Stimulated activated CD8-positive, alpha-beta memory T cell treated with anti-CD3 and anti-CD28 coated beads, Interleukin-12 subunit alpha, Interleukin-12 subunit beta, amount 100 ng/mL, for 1 hour (primary cell): ENCODE data around the gene DCAF5.
"Not testable (repeated sequence)": the region's sequence is repeated elsewhere in the genome, so short reads cannot be mapped to it uniquely, and the experiment has no call there.

Experiments used
- DNase-seq: peaks from one replicate; pipeline ENCODE4 v3.0.0-alpha.2; 2020; ENCODE audit warnings: low read depth

The DCAF5 gene

DNA sequence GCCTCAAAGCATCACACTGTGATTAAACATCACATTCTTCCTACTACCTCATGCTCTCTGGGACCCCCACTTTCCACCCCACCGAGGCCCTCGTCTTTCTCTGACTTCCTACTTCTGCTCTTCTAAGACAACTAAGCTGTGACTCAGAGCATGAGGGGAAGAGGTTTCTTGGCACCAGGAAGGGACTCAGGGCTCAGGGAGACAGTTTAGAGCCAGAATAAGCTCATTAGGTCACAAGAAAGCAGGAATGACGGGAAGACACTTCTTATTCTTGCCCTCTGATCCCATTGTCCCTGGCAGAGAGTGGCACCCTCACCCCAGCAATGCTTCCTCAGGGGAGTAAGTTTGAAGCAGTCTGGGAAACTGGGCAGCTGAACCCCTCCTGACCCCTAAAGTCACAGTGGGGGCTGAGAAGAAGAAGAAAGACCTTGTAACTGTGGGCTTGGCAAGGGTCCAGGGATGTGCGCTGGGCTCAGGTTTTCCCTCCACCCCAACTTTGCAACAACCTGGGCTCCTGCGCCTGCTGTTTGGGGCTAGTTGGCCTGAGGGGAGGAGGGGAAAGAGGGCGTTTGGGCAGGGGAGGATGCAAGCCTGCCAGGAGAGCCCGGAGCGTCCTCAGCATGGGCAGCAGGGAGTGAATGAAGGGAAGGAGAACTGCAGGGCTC is 109.2 kb downstream of the DCAF5 start:
- no peak for DNase-seq

DNA sequence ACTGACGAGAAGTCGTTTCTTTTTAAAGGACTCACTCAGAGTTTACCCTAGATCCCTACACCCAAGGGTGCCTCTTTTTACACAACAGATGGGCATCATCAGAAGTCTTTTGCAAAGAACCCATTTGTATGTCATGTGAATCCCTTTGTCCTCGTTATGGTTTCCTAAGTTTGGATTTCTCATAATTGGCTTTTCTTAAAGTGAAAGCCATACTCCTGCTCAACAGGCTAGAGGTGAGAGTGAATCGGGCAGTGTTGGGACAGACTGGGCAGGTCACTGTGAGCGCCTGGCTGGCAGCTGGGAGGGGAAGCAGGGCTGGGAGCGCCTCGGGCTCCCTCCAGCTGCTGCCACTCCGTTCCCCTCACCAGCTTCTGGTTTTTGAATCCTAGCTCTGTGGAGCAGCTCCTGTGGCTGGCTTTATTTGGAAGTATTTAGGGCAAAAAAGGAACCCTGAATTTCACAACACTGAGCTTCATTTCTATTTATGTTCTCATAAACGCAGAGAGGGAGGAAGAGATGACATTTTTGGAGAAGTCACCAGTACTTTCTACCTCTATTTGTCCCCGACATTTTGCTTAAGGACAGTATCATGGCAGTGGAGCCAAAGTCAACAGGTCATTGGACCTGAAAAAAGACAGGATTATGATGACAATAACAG is 110.0 kb downstream of the DCAF5 start:
- no peak for DNase-seq

DNA sequence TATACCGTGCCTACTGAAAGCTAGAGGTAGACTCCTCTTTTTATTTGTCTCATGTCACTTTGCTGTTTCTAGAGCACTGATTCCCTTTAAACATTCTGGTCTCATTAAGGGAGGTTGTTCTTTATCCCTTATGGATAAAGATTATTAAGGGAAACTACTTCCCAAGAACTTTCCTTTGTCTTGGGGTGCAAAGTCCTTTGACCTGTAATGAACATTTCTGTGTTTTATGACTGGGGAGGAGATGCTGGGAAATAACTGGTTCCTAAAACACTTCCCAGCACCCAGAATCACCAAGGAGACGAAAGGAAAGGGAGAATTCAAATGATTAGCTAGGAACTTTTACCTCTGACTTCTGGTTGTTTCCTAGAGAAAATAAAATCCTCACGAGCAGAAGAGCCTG is 110.6 kb downstream of the DCAF5 start:
- no peak for DNase-seq

DNA sequence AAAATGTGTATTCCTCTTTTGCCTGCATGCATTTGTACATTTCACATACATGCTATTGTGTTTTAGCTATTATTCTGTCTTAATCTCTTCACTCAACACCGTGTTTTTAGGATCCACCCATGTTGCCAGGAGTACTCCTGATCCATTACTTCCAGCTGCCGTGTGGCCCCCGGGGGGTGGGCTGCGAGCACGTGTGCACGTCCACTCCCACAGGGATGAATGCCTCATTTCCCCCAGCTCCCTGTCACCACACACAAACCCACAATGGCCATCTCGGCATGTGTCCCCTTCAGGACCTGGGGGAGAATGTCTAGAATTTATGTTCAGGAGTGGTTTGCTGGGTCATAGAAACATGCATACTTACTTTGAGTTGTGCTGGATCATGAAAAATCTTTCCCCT is 111.1 kb downstream of the DCAF5 start:
- DNase-seq, result no peak

DNA sequence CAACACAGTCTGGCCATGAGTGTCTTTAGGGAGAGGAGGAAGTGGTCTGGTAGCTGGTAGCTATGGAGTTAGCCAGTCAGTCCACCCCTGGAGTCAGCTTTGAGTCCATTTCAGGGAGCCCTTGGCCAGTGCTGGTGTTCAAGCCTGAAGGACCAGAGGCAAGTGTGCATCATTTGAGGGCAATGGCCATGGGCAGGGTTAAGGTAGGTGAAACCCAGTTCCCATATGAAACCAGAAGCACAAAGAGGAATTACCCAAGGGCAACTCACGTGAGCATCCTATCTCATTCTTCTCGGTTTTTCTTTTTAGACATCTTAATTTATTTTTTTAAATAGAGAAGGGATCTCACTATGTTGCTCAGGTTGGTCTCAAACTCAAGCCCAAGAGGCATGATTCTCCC is 112.6 kb downstream of the DCAF5 start:
- DNase-seq, result no peak

DNA sequence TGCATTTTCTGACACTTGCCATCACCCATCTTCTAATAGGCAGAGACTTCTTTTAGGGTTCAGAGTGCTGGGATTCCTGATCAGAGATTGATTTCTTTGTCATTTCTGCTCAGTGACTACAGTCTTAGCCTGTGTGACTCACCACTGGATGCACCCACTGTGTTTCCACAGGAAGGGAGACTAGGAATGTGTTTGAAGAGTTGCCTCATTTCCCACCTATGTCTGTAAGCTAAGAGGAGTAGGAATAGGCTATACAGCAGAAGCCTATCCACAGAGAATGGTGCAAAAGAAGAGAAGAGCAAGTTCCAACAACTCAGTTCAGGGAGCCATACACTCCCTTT is 113.7 kb downstream of the DCAF5 start:
- no peak for DNase-seq

DNA sequence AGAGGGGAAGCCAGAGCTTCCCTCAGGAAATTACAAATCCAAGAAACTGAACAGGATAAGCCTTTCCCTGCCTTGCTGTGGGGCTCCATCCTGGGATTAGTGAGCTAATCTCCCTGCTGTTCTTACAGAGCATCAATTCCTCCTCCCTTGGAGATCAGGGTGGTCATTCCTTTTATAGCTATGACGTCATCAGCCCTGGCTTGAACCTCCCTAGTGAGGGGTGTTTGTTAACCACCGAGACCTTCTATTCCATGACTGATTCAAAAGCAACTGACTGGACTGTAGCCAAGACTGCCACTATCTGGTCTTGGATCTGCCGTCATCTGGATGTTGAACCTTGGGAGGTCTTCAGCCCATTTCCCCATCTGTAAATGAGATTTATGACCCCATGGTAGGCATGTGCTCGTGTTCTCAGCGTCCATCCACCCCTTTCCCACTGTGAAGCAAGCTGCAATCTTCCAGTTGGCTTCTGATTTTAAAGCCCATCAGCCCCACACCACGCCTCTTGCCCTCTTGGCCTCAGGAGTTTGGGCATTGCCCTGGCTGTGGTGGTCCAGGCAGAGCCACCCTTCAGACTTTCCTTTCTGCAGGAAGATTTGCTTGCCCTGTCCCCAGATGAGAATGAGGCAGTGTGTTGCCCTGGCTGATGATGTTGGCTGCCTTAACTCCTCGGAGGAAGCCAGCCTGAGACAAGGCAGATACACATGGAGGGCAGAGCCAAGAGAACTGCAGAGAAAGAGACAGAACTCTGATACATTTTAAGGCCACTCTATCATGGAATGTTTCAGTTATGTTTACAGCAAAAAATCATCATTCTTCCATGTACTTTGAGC is 114.2 kb downstream of the DCAF5 start:
- no peak for DNase-seq

DNA sequence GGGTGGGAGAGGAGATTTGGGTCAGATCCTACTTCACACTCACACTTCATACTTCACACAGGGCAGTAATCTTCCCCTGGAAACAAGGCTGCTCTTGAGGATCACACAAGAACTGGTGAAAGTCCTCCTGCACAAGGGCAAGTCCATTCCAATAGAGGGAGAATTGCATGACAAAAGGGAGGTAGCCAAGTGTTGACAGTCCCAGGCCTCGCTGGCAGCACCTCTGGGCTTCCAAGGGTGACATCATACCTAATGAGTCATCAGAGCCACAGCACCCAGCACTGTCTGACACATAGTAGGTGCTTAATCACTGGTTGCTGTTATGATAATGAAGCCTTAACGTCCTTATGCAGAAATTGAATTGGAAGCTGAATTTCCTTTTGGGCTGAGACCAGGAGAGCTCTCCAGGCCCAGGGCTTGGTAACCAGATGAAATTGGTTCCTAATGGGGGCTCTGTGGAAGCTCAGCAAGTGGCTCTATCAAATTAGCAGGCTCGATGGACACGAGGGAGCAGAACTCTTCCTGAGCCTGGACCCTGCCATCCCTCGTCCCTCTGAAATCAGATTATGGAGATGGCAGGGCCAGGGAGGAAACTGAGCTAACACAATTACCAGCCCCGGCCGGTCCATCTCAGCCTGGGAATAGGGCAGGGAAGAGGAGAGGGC is 115.0 kb downstream of the DCAF5 start:
- DNase-seq, result no peak

DNA sequence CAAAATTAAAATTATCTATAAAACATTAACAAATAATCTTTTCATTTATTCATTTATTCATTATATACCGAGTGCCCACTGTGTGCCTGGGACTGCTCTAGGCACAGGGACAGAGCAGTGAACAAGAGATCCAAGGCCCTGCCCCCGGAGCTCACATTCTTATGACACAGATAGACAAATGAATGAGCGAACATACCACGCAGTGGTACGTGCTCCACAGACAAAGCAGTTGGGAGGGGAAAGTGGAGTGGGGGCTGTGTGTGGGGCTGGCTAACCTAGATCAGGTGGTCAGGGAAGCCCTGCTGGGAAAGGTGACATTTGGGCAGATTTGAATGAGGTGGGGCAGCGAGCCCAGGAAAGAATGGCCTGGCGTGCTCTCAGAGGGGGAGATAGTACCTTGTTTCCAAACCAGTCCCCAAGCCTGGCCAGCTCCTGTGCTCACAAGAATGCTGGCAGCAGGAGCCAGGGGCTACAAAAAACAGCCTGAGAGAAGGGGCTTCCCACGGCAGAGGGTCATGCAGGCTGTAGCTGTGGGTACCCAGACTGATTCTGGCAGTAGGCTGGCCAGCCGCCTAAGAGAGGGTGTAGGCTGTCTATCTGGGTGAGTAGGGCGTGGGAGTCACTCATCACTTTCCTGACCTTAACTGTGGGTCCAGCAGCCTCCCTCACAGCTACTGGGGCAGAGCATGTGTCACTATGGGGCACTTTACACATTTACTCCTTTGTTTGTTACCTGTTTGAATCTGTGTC is 116.0 kb downstream of the DCAF5 start:
- no peak for DNase-seq

DNA sequence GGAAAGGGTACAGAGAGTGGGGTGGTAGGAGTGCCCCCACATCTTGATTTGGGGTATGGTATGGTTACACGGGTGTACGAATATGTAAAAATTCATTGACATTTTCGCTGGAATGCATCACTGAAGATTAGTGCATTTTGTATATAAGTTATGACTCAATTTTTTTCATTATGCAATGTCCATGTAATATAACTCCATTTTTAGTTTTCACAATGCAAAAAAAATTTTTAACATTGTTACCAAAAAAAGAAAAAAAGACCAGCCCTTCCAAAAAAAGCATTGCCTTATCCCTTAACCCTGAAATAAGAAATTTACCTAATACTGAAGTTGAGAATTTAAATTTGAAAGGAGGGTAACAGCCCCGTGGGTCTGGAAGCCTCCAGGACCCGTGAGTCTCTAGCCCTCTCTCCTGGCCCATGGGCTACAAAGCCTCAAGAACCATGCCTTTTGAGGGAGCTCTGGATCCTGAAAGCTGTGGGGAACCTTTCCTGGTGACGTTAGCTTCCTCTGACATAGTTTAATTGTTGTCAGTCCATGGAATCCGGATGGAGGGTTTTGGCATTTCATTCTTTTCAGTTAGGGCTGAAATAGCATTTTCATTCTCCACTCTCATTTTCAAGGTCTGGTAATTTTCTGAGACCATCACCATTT is 118.2 kb downstream of the DCAF5 start:
- no peak for DNase-seq

DNA sequence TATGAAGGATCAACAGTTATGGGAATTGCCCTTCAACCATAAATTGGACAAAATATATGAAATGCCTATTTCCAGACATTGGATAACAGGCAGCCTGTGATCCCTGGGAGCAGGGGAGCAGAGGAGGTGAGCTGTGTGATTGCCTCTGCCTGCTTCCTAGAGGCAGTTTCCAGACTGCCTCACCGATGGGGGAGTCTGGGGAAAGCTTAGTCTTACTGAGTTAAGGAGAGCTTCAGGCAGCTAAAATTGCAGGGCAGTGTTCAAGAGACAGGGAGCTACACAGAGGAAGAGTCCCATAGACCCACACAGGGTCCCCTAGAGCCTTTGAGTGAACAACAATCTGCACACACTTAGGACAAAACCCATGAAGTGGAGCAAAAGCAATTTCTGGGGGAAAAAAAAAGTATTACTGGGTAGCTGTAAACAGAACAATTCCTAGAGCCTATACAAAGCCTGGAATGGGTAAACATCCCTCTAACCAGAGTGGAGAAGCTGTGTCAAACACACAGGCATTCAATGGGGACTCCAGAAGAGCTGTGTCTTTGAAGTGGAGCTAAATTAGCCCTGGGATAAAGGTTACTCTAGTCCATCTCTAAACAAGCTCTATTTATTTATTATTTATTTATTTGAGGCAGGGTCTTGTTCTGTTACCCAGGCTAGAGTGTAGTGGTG is 125.5 kb downstream of the DCAF5 start:
- no peak for DNase-seq

DNA sequence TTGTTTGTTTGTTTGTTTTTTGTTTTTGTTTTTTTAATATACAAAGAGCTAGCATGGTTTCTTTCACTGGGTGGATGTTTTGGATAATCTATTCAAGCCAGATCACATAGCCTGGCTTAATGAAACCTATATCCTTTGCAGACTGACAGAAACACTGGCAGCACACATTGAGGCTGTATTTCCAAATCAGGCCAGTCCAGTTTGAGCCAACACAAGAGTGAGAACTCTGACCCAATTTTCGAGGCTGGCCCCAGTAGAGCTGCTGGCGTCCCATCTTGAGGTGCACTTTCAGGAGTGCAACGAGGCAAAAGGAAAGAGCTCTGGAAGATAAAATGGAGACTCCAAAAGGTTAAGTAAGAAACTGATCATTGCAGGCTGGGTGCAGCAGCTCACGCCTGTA is 129.9 kb downstream of the DCAF5 start:
- no peak for DNase-seq

DNA sequence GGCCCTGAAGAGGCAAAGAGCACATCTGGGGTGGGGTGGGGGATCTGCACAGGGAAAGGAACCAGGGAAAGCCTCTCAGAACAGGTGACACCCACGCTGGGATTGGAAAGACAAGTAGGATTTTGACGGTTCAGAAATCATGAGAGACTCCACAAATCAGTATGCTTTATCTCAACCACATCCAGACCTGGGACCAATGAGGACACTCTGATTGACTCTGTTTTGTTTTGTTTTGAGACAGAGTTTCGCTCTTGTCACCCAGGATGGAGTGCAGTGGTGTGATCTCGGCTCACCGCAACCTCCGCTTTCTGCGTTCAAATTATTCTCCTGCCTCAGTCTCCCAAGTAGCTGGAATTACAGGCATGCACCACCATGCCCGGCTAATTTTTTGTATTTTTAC is 130.8 kb downstream of the DCAF5 start:
- DNase-seq, result not testable (repeated sequence)

DNA sequence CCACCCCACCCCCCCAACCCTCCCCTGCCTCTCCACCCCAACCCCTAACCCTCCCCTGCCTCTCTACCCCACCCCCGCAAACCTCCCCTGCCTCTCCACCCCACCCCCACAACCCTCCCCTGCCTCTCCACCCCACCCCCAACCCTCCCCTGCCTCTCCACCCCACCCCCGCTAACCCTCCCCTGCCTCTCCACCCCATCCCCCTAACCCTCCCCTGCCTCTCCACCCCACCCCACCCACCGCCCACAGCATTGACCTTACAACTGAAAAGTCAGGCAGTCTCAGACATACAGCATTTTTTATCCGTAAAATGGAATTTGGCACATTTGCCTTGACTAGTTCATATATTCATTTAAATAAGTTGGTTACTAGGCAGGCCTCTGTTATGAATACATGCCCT is 135.2 kb downstream of the DCAF5 start:
- no peak for DNase-seq

DNA sequence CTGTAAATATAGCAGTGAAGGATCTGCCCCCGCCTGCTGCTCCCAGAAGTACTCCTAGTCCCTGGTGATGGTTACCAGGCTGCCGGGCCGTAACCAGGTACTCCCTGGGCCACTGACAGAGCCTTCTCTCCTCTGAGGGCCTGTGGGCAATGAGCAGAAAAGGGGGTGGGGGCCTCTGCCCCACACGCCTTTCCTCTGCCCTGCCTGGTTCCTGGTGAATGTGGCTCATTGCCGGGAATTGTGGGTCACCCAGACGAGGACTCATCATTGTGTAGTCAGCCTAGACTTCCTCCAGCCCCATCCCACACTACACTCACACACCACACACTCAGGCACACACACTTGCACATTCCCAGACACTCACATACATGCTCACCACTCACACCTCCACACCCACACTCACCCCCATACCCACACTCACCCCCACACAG is 138.1 kb downstream of the DCAF5 start:
- no peak for DNase-seq

DNA sequence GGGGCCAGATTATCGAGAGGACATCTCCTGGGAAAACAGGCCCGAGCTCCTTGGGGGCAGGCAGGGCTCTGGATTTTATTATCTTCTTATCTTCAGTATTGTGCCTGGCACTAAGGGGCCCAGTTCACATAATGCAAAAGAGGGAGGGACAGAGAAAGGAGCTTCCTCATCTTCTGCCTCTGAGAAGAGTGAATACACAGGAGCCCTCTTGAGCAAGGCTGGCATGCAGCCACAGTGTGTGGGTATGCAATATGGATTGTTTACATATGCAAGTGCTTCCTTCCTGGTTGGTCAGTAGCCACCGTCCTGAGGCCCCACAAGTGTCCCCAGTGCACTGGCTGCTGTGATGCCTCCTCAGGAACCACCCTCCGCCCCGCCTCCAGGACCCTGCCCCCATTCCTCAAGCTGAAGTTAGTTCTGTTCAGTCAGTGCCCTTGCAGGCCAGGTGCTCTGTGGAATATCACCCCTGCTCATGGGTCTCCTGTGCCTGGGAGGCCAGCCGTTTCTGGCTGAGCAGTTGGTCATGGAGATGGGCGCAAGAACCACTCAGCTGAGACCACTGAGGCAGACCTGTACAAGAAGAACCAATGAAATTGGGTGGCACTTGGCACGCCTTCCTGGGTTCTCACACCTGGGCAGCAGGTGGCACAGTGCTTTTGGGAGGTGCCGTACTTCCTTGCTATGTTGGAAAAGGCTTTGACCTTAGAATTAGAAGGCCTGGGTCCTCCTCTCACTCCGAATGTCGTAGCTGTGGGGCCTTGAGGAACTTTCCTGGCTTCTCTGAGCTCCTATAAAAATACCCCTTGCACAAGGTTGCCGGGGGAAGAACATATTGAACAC is 138.8 kb downstream of the DCAF5 start:
- no peak for DNase-seq

DNA sequence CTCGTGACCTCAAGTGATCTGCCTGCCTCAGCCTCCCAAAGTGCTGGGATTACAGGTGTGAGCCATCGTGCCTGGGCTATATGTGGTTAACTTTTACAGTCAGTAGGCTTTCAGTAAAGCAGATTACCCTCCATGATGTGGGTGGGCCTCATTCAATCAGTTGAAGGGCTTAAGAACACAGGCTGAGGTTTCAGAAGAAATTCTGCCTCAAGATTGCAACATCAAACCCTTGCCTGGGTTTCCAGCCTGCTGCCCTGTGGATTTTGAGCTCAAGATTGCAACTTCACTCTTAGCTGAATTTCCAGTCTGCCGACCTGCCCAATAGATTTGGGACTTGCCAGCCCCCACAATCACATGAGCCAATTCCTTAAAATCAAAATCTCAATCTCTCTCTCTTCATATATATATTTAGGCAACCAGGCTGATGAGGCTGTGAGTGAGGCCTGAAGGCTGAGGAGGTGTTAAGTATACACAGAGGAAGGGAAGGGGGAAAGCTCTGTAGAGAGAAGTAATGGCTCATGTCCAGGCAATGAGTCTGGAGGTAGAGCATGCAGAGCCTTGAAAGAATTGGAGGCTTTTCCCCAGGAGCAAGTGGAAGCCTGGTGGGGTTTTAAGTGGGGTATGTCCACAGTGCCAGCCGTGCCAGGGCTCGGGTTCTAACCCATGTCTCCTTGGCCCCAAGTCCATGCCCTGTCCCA is 140.5 kb downstream of the DCAF5 start:
- DNase-seq, result no peak

DNA sequence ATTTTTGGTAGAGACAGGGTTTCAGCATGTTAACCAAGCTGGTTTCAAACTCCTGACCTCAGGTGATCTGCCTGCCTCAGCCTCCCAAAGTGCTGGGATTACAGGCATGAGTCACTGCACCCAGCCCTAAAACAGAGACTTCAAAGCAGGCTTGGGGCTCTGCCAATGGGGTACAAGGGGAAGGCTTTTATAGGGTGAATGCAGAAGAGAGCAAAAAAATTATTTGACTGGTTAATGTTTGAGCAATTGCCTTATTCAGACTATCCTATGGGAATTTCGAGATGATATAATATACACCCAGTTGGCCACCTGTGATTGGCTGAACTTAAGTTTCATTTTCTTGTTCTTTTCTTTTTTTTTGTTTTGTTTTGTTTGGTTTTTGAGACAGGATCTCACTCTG is 142.3 kb downstream of the DCAF5 start:
- no peak for DNase-seq

DNA sequence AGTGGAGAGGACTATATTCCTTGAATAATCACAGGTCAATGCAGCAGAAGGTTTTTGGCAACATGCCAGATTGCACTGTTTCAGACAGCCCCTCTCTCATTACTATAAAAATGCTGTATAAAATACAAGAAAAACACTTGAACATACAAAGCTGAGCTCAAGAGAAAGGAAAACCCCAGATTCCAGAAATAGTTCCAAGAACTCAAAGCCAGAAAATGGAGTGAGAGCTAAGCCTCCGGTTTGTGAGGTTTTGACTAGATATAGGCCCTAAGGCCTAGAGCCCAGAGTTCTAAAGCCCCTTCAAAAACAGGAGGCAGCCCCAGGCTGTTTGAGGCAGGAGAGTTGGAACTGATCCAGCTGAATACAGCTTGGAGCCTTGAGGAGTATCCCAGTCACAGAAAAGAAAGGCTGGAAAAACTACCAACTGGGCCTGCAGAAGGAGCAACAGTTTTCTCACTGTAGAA is 144.5 kb downstream of the DCAF5 start:
- no peak for DNase-seq
